Brain microvascular endothelial cell (primary cell): ENCODE measurements around the gene PLB1.

Experiments used
- DNase-seq: peaks from one replicate; pipeline ENCODE4 v3.0.0-alpha.2; 2020
- H3K27ac ChIP-seq: fragments of 250-450 bp; sonication (Bioruptor Pico); 2 replicates; pipeline ENCODE4 v1.5.1; 2020; ENCODE audit warnings: mild to moderate bottlenecking, moderate library complexity
- H3K27me3 ChIP-seq: fragments of 250-450 bp; sonication (Bioruptor Pico); replicated peaks from 2 replicates; pipeline ENCODE4 v1.5.1; 2020; ENCODE audit warnings: mild to moderate bottlenecking
- H3K36me3 ChIP-seq: fragments of 250-450 bp; sonication (Bioruptor Pico); replicated peaks from 2 replicates; pipeline ENCODE4 v1.5.1; 2020; ENCODE audit warnings: mild to moderate bottlenecking
- H3K4me3 ChIP-seq: 2 replicates; pipeline ENCODE4 v1.5.1; 2011; ENCODE audit warnings: low read depth, mild to moderate bottlenecking, control low read depth, low read length, moderate library complexity
- CTCF ChIP-seq: IDR thresholded peaks from 2 replicates; pipeline ENCODE4 v1.5.1; 2011; ENCODE audit warnings: low read depth, mild to moderate bottlenecking, moderate library complexity, low read length, control low read depth, inconsistent platforms; ENCODE audit errors: missing control alignments
- in situ Hi-C: cut with HindIII; loops from 2 replicates; pipeline ENCODE4 v1.10.0; 2017; ENCODE audit warnings: low sequenced_read_pairs, low pct_ligation_motif_present

The PLB1 gene

GRCh38 chr2:28628987-28629386 lies 133.1 kb downstream of the PLB1 start:
- no peak for DNase-seq
- TF ChIP-seq CTCF: no peak
- Histone ChIP-seq H3K27me3 (no peaks in the 10 kb centered on the region), H3K36me3 (no peaks in the 10 kb centered on the region), H3K4me3 (no peak overlapping the region), H3K27ac (no peak overlapping the region)
- in situ Hi-C loops: no loop called here

GRCh38 chr2:28629910-28630309 lies 134.1 kb downstream of the PLB1 start:
- no peak for DNase-seq
- Histone ChIP-seq H3K27ac (no peak overlapping the region), H3K27me3 (no peaks in the 10 kb centered on the region), H3K4me3 (no peak overlapping the region), H3K36me3 (no peaks in the 10 kb centered on the region)
- TF ChIP-seq CTCF: no peak
- in situ Hi-C loops: no loop called here

- no peak overlapping the region for H3K27ac ChIP-seq
- no peak for TF ChIP-seq CTCF
- H3K4me3 ChIP-seq: no peak overlapping the region
- no peaks in the 10 kb centered on the region for H3K27me3 ChIP-seq
- in situ Hi-C loops: no loop called here
- H3K36me3 ChIP-seq: no peaks in the 10 kb centered on the region
- DNase-seq: no peak
Measured at GRCh38 chr2:28630341-28630740, 134.5 kb downstream of the PLB1 start.

- in situ Hi-C loops: no loop called here
- no peak overlapping the region for H3K27ac ChIP-seq
- H3K27me3 ChIP-seq: no peaks in the 10 kb centered on the region
- H3K4me3 ChIP-seq: no peak overlapping the region
- no peak for TF ChIP-seq CTCF
- no peak for DNase-seq
- H3K36me3 ChIP-seq: no peaks in the 10 kb centered on the region
Measured at GRCh38 chr2:28631514-28632206, 135.8 kb downstream of the PLB1 start.

- Histone ChIP-seq H3K36me3 (no peaks in the 10 kb centered on the region), H3K27ac (no peak overlapping the region), H3K27me3 (no peaks in the 10 kb centered on the region), H3K4me3 (no peak overlapping the region)
- TF ChIP-seq CTCF: no peak
- in situ Hi-C loops: no loop called here
- no peak for DNase-seq
Measured at GRCh38 chr2:28632791-28633190, 136.9 kb downstream of the PLB1 start.

GRCh38 chr2:28633204-28633603 lies 137.3 kb downstream of the PLB1 start:
- Histone ChIP-seq H3K4me3 (no peak overlapping the region), H3K27me3 (no peaks in the 10 kb centered on the region), H3K27ac (peak overlapping the region; percentile 40), H3K36me3 (no peaks in the 10 kb centered on the region)
- no peak for DNase-seq
- TF ChIP-seq CTCF: no peak
- in situ Hi-C loops: no loop called here
